ENCODE results near the gene KCNH8.

KCNH8 gene

GRCh38 chr3:19254189-19254588 is 105.9 kb downstream of the KCNH8 start:
- no peak for DNase-seq (ENCODE audit: low read depth)

DNA sequence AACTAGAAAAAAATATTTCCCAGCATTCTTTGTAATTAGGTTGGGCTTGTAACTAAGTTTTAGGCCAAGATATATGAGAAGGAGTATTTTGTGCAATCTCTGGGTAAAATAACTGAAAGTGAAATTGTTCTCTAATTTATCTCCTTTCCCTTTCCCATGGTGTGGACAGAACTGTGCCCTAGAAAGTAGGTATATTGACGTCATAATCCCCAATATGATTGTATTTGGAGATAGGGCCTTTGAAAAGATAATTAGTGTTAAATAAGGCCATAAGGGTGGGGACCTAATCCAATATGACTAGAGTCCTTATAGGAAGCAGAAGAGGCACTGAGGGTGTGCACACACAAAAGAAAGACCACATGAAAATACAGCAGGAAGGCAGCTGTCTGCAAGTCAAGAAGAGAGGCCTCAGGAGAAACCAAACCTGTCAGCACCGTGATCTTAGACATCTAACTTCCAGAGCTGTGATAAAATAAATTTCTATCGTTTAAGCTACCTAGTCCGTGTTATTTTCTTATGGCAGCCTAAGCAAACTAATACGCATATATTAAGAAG is 106.6 kb downstream of the KCNH8 start:
- DNase-seq (ENCODE audit: low read depth), result no peak

GRCh38 chr3:19256313-19256712 is 108.0 kb downstream of the KCNH8 start:
- DNase-seq (ENCODE audit: low read depth), result no peak

- DNase-seq (ENCODE audit: low read depth), result no peak
These were observed 115.3 kb downstream of the KCNH8 start for GRCh38 chr3:19263606-19264005.

- no peak for DNase-seq (ENCODE audit: low read depth)
These were observed 116.1 kb downstream of the KCNH8 start for GRCh38 chr3:19264424-19264823.

- no peak for DNase-seq (ENCODE audit: low read depth)
These were observed 118.7 kb downstream of the KCNH8 start for GRCh38 chr3:19267040-19267439.

GRCh38 chr3:19270481-19270880 is 122.2 kb downstream of the KCNH8 start:
- DNase-seq (ENCODE audit: low read depth), result no peak

DNA sequence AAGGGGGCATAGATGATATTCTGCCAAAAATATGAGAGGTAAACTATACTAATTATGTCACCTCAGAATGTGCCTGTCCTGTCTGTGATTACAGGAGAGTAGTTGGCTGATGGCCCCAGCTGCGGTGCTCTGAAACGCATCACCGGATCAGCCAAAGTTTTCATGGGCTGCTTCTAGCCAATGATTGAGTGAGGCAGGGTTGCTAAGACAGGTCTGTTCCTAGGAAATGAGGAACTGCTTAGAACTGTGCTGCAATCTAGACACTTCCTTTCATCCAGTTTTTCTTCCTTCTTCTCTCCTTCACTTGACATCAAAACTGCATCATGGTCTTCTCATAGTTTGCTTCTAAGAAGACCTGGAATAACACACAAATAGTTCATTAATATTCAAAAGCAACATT is 124.0 kb downstream of the KCNH8 start:
- DNase-seq (ENCODE audit: low read depth), result no peak

DNA sequence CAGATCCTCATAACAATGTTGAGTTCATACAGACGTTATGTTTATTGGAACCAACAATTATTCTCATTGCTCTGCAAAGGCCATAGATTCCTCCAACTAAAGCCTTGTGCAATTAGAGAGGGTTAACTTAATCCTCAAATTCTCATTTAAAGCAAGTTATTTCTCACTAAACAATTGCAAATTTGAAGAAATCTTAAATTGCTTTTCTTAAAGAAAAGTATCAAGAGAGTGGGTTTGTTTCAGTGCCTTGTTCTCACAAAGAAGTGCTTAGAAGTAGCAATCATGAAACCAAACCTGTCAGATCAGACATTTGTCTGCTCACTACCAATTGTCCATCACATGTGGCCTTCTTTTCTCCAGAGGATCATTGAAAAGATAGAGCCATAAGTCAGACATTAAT is 124.8 kb downstream of the KCNH8 start:
- no peak for DNase-seq (ENCODE audit: low read depth)

- DNase-seq (ENCODE audit: low read depth), result no peak
These were observed 126.3 kb downstream of the KCNH8 start for GRCh38 chr3:19274576-19274975.

GRCh38 chr3:19284974-19285373 is 136.7 kb downstream of the KCNH8 start:
- DNase-seq (ENCODE audit: low read depth), result no peak

- no peak for DNase-seq (ENCODE audit: low read depth)
These were observed 145.0 kb downstream of the KCNH8 start for GRCh38 chr3:19293295-19293694.

DNA sequence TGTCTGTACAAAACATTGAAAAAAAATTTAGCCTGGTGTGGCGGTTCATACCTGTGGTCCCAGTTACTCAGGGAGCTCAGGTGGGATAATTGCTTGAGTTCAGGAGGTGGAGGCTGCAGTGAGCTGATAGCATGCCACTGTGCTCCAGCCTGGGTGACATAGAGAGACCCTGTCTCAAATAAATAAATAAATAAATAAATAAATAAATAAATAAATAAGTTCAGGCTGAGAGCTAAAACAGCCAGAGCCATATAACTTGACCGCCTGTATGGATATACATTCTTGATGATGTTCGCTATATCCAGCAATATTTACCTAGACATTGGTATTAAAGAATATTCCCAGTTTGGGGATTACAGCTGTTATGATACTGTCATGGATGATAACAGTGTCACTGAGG is 146.9 kb downstream of the KCNH8 start:
- no peak for DNase-seq (ENCODE audit: low read depth)

DNA sequence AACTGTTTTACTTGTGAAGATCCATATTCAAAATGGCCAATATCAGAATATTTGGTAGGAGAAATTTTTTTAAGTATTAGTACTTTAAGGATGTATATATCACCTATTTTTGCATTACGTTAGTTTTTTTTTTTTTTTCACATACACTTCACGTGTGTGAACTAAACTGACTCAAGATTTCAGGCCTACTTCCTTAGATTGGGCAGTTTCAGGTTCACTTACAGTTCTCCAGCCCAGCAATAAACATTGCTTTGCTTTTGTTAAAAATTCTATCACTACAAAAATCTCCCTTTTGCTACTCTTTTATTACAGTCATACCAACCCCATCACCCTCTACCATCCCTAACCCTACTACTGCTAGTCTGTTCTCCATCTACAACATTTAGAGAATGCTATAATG is 183.6 kb downstream of the KCNH8 start:
- no peak for DNase-seq (ENCODE audit: low read depth)

DNA sequence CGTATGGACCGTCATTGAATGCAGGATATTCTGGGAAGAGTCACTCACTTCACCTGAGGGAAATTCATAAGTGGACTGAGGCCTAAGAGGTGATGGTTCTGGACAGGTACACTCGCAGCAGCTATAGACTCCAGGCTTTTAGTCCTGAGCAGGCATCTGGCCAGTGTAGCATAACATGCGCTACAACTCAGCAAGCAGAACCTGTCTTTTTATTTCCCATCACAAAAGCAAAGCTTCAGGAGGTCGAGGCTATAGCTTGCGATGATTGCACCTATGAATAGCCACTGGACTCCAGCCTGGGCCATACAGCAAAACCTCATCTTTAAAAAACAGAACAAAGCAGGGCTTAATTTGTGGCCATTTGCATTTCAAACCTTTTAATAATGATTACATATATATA is 185.8 kb downstream of the KCNH8 start:
- DNase-seq (ENCODE audit: low read depth), result no peak

GRCh38 chr3:19338769-19339168 is 190.5 kb downstream of the KCNH8 start:
- DNase-seq (ENCODE audit: low read depth), result no peak

DNA sequence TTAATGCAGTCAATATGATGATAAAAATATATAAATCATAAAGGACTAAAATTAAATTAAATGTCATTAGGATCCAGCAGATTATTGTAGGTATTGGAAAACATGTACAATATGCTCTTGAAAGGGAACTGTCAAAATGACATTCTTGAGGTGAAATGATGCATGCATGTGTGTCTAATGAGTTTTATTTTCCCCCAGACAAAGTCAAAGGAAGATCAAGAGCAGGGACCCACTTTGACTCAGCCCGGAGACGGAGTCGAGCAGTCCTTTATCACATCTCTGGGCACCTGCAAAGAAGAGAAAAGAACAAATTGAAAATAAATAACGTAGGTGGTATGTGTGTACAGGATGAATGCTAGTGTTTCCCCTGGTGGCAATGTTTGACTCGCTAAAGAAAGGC is 194.1 kb downstream of the KCNH8 start:
- DNase-seq (ENCODE audit: low read depth), result no peak

GRCh38 chr3:19346759-19347158 is 198.4 kb downstream of the KCNH8 start:
- DNase-seq (ENCODE audit: low read depth), result no peak

GRCh38 chr3:19347671-19348070 is 199.4 kb downstream of the KCNH8 start:
- no peak for DNase-seq (ENCODE audit: low read depth)

- DNase-seq (ENCODE audit: low read depth), result no peak
These were observed 200.2 kb downstream of the KCNH8 start for GRCh38 chr3:19348500-19348899.

DNA sequence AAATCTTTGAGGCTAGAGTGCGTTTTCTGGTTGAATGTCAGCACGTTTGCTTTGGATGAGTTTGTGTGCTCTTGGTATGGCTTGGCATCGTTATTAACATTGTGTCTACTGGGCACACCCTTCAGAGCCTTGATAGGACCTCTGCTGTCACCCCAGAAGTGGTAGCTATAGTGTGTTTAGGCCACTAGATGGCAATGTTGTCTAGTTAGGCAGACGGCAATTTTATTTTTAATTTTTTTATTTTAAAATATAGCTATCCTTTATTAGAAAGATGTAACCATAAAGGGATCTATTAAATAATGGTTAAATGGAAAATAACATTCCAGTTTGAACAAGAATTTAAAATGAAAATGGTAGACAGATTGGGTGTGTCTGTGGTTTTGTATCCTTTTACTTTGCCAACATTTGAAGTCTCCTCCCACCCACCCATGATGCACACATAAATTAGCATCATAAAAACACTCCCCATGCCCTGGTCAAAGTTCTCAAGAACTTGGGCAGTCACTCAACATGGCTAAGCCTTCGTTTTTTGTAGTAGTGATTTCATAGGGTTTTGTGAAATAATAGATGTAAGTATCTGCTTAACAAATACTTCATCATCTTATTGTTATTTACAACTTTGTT is 200.7 kb downstream of the KCNH8 start:
- no peak for DNase-seq (ENCODE audit: low read depth)

DNA sequence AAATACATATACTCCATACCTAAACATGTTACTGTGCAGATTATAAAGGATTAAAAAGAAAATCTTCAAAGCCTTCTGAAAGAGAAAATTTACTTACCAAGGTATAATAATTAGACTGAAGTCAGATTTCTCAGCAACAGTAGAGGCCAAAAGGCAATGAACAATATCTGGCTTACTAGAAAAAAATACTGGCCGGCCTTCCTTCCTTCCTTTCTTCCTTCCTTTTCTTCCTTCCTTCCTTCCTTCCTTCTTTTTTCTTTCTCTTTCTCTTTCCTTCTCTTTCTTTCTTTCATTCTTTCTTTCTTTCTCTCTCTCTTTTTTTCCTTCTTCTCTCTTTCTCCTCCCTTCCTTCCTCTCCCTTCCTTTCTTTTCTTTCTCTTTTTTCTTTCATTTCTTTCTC is 209.6 kb downstream of the KCNH8 start:
- DNase-seq (ENCODE audit: low read depth), result no peak

- no peak for DNase-seq (ENCODE audit: low read depth)
These were observed 214.8 kb downstream of the KCNH8 start for GRCh38 chr3:19363071-19363470.

DNA sequence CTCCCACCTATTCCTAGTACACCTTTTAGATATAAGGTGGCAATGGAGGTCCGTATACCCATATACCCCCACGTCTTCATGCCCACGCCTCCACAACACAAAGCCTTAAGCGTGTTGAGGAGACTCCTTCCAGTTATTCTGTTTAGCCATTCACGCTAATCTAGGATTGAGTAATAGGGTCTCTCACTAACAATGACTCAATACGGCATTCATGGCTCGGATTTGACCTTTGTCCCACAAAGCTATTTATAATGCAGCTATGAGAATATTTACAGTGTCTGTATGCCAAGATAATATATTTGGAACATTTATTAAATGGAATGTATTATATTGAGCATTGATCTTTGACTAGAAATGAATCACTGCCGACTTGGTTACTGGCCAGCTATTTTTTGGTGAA is 215.8 kb downstream of the KCNH8 start:
- no peak for DNase-seq (ENCODE audit: low read depth)

All from stimulated activated CD8-positive, alpha-beta memory T cell treated with anti-CD3 and anti-CD28 coated beads, Interleukin-4, amount 100 ng/mL, for 24 hours (primary cell).